CD4-positive, alpha-beta T cell (primary cell): Measurements from ENCODE around the gene KMT2B. TPM values are rescaled to one million over a fixed set of nuclear protein-coding genes. Genes with fewer than 3 reads are reported as not detected.

ENCODE experiments used
- ATAC-seq: fragments of 200-7000 bp; cut with Tn5 transposase; one replicate; pipeline ENCODE4 v1.10.0; 2022; ENCODE audit warnings: mild to moderate bottlenecking; ENCODE audit not compliant: poor library complexity
- CTCF ChIA-PET: fragments of 350-600 bp; sonication (Branson Sonifier 250); formaldehyde crosslinking; loops from one replicate; lab custom pipeline; 2021; ENCODE audit warnings: antibody characterized with exemption, inconsistent platforms; lab: Charles Lee
- POLR2A ChIA-PET: fragments of 350-600 bp; sonication (Branson Sonifier 250); formaldehyde crosslinking; loops from one replicate; lab custom pipeline; 2021; ENCODE audit warnings: antibody characterized with exemption, inconsistent platforms; lab: Charles Lee
- DNase-seq, 14 experiments: peaks; one replicate each; pipeline ENCODE4 v3.0.0-alpha.2; 2013 to 2020; ENCODE audit warnings: mixed read lengths in 2 of 14
- H3K27ac ChIP-seq, 2 donors: one replicate each; pipeline versions ENCODE4 v1.5.1 to v1.7.0; 2013; ENCODE audit warnings: low read length in 2 of 2, low read depth in 1 of 2, mild to moderate bottlenecking in 1 of 2
- H3K27me3 ChIP-seq, 2 experiments: 1 replicate in 1 of 2; 2 replicates in 1 of 2; pipeline versions ENCODE4 v1.6.1 to v1.7.0; 2013; ENCODE audit warnings: low read length in 2 of 2, control low read depth in 1 of 2, mild to moderate bottlenecking in 1 of 2, moderate library complexity in 1 of 2; ENCODE audit not compliant: insufficient read depth in 2 of 2, control insufficient read depth in 1 of 2
- H3K36me3 ChIP-seq: one replicate; pipeline ENCODE4 v1.6.1; 2013; ENCODE audit warnings: low read length, control low read depth; ENCODE audit not compliant: insufficient read depth
- H3K4me1 ChIP-seq: one replicate; pipeline ENCODE4 v1.6.1; 2013; ENCODE audit warnings: low read length, control low read depth; ENCODE audit not compliant: insufficient read depth
- H3K4me3 ChIP-seq: one replicate; pipeline ENCODE4 v1.5.1; 2013; ENCODE audit warnings: mild to moderate bottlenecking, low read length, moderate library complexity
- H3K9me3 ChIP-seq, 2 experiments: 1 replicate in 1 of 2; 2 replicates in 1 of 2; pipeline versions ENCODE4 v1.6.1 to v1.7.0; 2013; ENCODE audit warnings: low read length in 2 of 2, mild to moderate bottlenecking in 2 of 2, control low read depth in 1 of 2, moderate library complexity in 1 of 2; ENCODE audit not compliant: control insufficient read depth in 1 of 2, insufficient read depth in 1 of 2
- H3K27ac Mint-ChIP-seq: one replicate; pipeline ENCODE4 v1.8.0; 2020; ENCODE audit warnings: mixed read lengths
- H3K27me3 Mint-ChIP-seq: one replicate; pipeline ENCODE4 v1.8.0; 2021; ENCODE audit warnings: mixed read lengths
- H3K36me3 Mint-ChIP-seq: one replicate; pipeline ENCODE4 v1.8.0; 2021; ENCODE audit warnings: low read depth, mixed read lengths
- H3K4me1 Mint-ChIP-seq: one replicate; pipeline ENCODE4 v1.8.0; 2021; ENCODE audit warnings: low read depth, mixed read lengths
- H3K4me3 Mint-ChIP-seq: one replicate; pipeline ENCODE4 v1.8.0; 2020; ENCODE audit warnings: mild to moderate bottlenecking, mixed read lengths
- H3K9me3 Mint-ChIP-seq: one replicate; pipeline ENCODE4 v1.8.0; 2020; ENCODE audit warnings: mixed read lengths
- intact Hi-C, 2 experiments: fragments of 100-400 bp; cut with DNase I in 1 of 2; cut with micrococcal nuclease in 1 of 2; formaldehyde crosslinking; loops; one replicate each; pipeline versions ENCODE4 v1.15.1 to v1.9.0; 2023 to 2025; cut with DNase I, micrococcal nuclease
- total RNA-seq, 174 experiments: library from RNA in 2 of 174; stranded (reverse) in 2 of 174; gene quantifications; one replicate each; pipeline ENCODE4 v1.2.3 and lab custom pipeline; 2021 to 2026
- TF ChIP-seq, protein P1 (sequence below): fragments of 200-600 bp; IDR thresholded peaks from one replicate; pipeline ENCODE4 v1.8.0; 2022; ENCODE audit warnings: antibody characterized with exemption, mild to moderate bottlenecking

KMT2B gene
- total RNA-seq, 2 experiments from 2014 or later: 59.4 to 59.7 TPM

- Histone ChIP-seq H3K27me3 (no peaks in the 10 kb centered on the region), H3K27ac (no peak overlapping the region), H3K36me3 (peaks cover 65% of the 10 kb centered on the region), H3K9me3 (no peaks in the 10 kb centered on the region), H3K4me1 (peaks cover 28% of the 10 kb centered on the region), H3K4me3 (no peak overlapping the region)
- intact Hi-C loops: no loop called here
- H3K4me3 Mint-ChIP-seq: peak overlapping the region; percentile 34
- CTCF ChIA-PET: no interaction called here
- H3K9me3 Mint-ChIP-seq: no peaks in the 10 kb centered on the region
- H3K4me1 Mint-ChIP-seq: peaks cover 31% of the 10 kb centered on the region
- H3K36me3 Mint-ChIP-seq: peaks cover 75% of the 10 kb centered on the region
- ATAC-seq (no peak), DNase-seq (peak in 2 of 14 experiments; percentile 24 to 28)
- POLR2A ChIA-PET: interaction anchor here (1.1 to 1.4 kb wide), 2 partner anchors 13 to 23 kb away, joined by 4 to 6 read pairs; partner anchors contain the start of gene U2AF1L4
- H3K27ac Mint-ChIP-seq: no peak overlapping the region
- no peaks in the 10 kb centered on the region for H3K27me3 Mint-ChIP-seq
- TF ChIP-seq, protein P1, sequence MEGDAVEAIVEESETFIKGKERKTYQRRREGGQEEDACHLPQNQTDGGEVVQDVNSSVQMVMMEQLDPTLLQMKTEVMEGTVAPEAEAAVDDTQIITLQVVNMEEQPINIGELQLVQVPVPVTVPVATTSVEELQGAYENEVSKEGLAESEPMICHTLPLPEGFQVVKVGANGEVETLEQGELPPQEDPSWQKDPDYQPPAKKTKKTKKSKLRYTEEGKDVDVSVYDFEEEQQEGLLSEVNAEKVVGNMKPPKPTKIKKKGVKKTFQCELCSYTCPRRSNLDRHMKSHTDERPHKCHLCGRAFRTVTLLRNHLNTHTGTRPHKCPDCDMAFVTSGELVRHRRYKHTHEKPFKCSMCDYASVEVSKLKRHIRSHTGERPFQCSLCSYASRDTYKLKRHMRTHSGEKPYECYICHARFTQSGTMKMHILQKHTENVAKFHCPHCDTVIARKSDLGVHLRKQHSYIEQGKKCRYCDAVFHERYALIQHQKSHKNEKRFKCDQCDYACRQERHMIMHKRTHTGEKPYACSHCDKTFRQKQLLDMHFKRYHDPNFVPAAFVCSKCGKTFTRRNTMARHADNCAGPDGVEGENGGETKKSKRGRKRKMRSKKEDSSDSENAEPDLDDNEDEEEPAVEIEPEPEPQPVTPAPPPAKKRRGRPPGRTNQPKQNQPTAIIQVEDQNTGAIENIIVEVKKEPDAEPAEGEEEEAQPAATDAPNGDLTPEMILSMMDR: no peak
Measured at GRCh38 chr19:35721374-35721773, 3.6 kb downstream of the KMT2B start.

- no peak for ATAC-seq
- no peaks in the 10 kb centered on the region for H3K9me3 ChIP-seq
- H3K4me1 ChIP-seq: peaks cover 18% of the 10 kb centered on the region
- no peaks in the 10 kb centered on the region for H3K27me3 ChIP-seq
- Mint-ChIP-seq H3K9me3 (no peaks in the 10 kb centered on the region), H3K4me1 (peaks cover 22% of the 10 kb centered on the region), H3K27me3 (no peaks in the 10 kb centered on the region), H3K27ac (no peak overlapping the region), H3K36me3 (peaks cover 74% of the 10 kb centered on the region), H3K4me3 (peak overlapping the region; percentile 58)
- ChIA-PET POLR2A (no interaction called here), CTCF (no interaction called here)
- H3K27ac ChIP-seq: no peak overlapping the region
- peaks cover 76% of the 10 kb centered on the region for H3K36me3 ChIP-seq
- intact Hi-C loops: no loop called here
- TF ChIP-seq, protein P1: no peak
- DNase-seq: no peak
- no peak overlapping the region for H3K4me3 ChIP-seq
Measured at GRCh38 chr19:35722461-35722860, 4.7 kb downstream of the KMT2B start.

- no peaks in the 10 kb centered on the region for H3K27me3 Mint-ChIP-seq
- H3K4me3 Mint-ChIP-seq: no peak overlapping the region
- Histone ChIP-seq H3K36me3 (peaks cover 80% of the 10 kb centered on the region), H3K27me3 (no peaks in the 10 kb centered on the region), H3K4me3 (no peak overlapping the region), H3K9me3 (no peaks in the 10 kb centered on the region), H3K4me1 (peaks cover 18% of the 10 kb centered on the region), H3K27ac (no peak overlapping the region)
- peaks cover 22% of the 10 kb centered on the region for H3K4me1 Mint-ChIP-seq
- peaks cover 79% of the 10 kb centered on the region for H3K36me3 Mint-ChIP-seq
- ChIA-PET POLR2A (no interaction called here), CTCF (no interaction called here)
- intact Hi-C loops: no loop called here
- H3K9me3 Mint-ChIP-seq: no peaks in the 10 kb centered on the region
- no peak overlapping the region for H3K27ac Mint-ChIP-seq
- TF ChIP-seq, protein P1: no peak
- no peak for ATAC-seq
- DNase-seq: no peak
Measured at GRCh38 chr19:35722897-35723296, 5.1 kb downstream of the KMT2B start.
